HG03520 (cell line): ENCODE results near the gene DMRTA1.
A peak's percentile ranks its signal among the peaks of the same experiment; 100 is the strongest.
"Not testable (repeated sequence)": the region's sequence is repeated elsewhere in the genome, so short reads cannot be mapped to it uniquely, and the experiment has no call there.

ENCODE experiments used
- ATAC-seq: cut with Tn5 transposase; IDR thresholded peaks from one replicate; pipeline ENCODE4 v1.9.1; 2021; ENCODE audit warnings: mild to moderate bottlenecking, moderate library complexity; ENCODE audit not compliant: unreplicated experiment

DMRTA1 gene, protein sequence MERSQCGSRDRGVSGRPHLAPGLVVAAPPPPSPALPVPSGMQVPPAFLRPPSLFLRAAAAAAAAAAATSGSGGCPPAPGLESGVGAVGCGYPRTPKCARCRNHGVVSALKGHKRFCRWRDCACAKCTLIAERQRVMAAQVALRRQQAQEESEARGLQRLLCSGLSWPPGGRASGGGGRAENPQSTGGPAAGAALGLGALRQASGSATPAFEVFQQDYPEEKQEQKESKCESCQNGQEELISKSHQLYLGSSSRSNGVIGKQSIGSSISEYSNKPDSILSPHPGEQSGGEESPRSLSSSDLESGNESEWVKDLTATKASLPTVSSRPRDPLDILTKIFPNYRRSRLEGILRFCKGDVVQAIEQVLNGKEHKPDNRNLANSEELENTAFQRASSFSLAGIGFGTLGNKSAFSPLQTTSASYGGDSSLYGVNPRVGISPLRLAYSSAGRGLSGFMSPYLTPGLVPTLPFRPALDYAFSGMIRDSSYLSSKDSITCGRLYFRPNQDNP

DNA sequence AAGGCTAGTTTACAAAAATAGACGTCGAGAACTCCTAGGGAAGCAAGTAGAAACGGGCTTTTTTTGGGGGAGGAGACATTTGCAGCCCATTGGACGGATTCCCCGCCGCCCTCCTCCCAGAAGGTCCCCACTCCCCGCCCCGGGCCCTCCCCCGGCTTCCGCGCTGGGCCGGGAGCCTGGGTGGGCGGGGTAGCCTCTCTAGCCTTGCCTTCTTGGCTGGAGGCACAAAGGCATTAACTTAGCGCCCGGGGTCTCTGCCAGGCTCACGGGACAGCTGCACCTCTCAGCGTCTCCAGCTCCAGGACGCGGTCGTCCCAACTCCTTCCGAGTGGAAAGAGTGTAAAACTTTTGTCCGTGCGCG, at the start of gene DMRTA1:
DMRTA1 (plus strand) TSS at position 236 of the 361 bp plus-strand sequence. CDS start 242 bp downstream, outside the sequence.
- peak; percentile 23 for ATAC-seq

DNA sequence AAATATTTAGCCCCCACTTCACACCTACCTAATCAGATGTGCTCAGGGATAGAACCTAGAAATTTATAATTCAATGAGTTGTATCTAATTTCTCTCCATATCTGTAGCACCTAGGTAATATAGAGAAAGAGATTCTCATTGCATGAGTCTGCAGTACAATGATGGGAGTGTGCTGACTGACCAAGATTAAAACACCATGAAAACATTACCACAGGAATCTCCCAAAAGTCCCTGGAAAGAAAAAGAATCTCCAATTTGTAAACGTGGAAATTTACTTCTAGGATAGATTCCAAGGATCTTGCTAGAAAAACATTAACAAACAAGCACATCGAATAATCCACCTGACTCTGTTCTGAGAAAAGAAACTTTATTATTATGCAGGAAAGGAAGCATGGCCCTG, 45.0 kb upstream of the DMRTA1 start:
- ATAC-seq, result no peak

DNA sequence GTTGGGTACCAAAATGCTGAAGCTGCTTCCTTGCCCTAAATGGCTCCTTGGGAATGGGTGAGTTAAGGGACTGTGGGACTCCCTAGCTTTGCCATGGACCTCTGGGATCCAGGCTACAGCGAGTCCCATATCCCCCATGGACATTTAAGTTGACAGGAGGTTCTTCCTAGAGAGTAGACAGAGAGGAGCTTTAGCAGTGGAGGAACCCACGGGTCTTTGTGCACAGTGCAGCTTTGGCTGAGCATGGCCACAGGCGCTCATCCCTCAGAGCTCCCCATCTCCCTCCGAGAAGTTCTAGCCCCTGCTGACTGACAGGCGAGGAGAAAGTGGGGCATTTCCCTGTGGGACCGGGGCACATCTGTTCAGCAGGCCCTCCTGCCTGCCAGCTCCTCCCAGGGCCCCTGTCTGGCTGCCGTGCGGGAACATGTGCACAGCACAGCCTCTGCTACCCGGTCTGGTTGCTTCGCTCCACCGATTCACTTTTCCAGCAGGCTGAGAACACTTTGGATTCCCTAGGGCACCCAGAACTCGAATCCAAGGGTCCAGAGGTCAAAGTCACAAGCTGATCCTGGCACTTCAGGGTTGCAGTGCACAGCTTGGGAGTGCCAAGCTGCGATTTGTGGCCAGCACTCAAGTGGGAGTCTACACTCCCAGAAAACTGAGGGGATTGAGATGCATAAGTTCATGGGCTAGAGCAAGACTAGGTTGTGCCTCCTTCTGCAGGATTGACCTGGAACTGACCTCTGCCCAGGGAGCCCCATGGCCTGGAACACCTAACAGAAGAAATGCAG, 40.6 kb upstream of the DMRTA1 start:
- ATAC-seq, result no peak

DNA sequence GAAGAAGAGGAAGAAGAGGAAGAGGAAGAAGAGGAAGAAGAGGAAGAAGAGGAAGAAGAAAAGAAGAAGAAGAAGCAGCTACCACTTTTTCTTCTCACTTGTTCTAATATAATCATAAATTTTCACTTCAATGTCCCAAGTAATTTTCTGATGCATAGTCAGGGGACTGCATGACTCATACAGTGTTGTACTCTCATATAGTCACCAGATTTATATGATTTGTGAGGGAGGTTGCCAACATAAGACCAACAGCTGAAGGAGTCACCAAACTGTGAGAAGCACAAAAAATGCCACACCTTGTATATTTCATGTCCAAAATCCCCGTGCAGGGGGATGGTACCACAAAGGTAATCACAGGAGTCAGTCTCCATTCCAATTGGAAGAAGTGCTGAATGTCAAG, 32.7 kb upstream of the DMRTA1 start:
- ATAC-seq, result no peak

DNA sequence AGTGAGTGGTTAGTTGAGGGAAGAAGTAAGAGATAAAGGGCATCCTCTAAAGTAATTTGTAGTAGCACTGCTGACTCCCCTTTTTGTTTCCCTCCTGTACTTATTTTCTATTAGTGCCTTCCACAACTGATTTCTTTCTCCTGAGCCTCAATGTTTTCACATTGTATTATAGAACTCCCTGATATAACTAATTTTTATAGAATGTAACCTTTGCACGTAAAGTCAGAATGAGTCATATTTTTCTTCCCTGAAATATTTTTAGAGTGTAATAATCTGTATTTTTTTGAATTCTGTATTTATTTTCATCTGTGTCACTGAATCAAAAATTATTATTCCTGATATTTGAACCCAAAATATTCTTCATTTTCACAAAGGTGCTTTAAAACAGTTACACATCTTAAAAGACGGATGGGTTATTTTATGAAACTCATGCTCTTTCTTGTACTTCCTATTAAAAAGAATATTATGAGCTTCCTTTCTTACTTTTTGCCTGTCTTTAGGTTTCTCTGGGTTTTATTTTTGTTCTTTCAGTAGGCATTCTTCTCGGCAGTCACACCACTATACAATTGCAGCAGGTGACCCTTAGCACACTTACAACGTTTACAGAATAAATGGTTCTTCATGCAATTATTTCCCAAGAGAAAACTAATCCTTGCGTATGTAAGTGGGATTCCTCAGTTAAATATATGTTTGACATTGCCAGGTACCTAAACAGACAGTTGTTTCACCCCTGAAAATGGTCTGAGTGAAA, 30.5 kb upstream of the DMRTA1 start:
- no peak for ATAC-seq

DNA sequence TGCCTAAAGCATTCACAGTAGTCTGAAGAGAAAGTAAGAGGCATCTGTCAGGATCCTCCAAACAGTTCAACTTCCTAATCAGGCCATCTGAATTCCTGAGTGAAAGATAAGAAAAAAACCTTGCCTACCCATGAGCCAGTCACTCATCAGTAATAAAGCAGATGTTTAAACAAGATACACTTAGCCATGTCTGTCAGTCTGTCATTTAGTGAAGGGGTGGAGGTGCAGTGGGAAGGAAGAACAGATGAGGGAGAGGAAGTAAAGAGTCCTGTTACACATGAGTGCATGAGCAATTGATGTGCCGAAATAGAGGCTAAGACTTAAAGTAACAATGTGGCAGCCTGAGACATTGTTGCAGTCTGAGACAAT, 29.9 kb upstream of the DMRTA1 start:
- no peak for ATAC-seq

DNA sequence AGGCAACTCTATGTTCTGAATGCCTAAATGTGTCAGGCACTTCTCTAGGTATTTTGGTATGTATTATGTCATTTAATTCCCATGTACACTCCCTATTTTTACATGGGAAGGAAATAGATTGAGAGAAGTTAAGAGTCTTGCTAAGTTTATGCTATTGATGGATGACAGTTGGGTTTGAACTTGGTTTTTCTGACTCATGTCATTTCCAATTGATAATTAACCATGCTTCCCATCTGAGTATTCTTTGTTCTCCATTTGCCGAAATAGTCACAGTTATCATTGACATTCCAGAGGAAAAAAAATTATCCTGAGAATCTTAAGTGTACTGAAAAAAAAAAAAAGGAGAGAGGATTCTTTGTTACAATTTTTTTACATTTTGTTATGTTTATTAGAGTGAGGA, 23.1 kb upstream of the DMRTA1 start:
- no peak for ATAC-seq

DNA sequence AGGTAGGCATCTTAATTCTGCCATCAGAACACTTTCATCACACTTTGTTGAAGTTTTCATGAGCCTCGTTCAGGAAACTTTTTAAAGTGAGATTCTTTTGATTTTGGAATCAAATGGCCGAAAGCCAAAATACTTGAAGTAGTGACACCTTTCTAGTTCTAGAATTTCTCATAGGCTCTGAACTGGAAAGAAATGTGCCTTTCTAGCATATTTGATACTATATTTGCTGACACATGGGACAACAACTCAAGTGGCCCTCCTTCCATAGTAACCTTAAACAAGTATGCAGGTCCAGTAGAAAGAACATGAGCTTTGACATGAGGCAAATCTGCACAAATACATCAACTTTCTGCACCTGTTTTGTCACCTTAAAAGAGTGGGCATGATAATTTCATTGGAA, 22.0 kb upstream of the DMRTA1 start:
- ATAC-seq, result no peak

DNA sequence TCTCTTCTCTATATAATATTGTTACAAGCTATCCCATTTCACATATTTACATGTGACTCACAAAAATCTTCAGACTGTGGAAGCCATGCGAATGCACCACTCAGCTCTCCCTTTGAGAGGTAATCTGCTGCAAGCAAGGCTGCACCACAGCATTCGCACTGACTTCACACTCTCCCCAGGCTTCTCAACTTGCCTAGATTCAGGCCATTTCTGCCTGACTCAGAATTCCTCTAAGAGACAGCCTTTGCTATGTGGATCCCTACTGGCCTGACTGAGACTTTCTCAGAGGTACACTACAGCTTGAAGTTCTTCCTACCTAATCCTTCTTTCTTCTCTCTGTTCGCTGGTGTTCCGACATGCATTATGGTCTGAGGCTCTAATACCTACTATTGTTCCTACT, 21.1 kb upstream of the DMRTA1 start:
- no peak for ATAC-seq

DNA sequence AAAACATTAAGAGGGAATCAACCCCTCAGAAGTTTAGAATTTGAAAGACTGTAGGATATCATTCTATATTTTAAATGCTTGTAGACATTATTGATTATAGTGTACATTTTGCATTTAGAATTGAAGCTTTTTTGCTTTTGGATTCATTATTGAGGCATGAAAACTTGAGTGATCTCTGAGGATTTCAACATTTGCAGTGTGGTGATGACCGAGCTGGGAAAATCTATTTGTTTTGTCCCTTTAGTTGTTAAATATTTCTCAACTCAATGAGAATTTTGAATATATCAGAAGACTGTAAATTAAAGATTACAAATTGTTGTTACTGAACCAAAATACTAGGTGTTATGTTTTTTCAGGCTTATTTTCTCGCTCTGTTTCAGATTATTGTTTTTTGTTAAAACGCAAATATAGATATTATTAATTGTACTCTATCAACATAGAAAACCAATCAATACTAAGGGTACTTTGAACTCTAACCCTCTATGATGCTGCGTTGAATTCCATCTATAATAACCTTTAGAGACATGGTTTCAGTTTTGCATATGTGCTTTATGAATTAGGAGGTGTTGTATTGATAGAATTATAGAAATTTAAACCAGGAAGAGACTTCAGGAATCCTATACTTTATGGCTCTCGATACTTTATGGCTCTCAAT, 19.3 kb upstream of the DMRTA1 start:
- no peak for ATAC-seq

DNA sequence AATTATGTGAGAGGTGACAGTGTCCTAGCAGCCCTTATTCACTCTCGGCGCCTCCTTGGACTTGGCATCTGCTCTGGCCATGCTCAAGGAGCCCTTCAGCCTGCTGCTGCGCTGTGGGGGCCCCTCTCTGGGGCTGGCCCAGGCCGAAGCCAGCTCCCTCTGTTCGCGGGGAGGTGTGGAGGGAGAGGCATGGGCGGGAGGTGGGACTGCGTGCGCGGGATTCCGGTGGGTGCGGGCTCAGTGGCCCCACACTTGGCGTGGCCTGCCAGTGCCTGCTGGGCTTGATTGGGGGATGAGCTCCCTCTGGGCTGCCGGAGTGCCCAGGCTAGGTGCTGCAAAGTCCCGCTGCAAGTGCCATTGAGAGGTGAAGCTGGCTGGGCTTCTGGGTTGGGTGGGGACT, 12.9 kb upstream of the DMRTA1 start:
- no peak for ATAC-seq

DNA sequence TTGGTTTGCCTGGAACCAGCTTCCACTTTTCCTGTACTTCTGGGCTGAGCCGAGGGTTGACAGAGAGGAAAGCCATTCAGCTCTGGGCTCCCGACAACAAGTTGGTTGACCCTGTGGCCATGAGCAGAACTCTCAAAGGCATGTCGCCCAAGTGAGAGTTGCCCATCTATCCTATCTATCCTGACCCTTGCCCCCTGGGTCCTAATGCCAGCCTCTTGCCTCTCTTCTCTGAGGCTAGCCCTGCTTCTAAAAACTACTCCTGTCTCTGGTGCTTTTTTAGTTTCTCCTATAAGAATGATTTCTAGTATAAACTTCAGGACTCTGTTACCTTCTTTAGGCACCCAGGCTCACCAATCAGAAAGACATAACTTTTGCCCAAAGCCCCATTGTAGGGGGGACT, 11.4 kb upstream of the DMRTA1 start:
- ATAC-seq, result not testable (repeated sequence)

DNA sequence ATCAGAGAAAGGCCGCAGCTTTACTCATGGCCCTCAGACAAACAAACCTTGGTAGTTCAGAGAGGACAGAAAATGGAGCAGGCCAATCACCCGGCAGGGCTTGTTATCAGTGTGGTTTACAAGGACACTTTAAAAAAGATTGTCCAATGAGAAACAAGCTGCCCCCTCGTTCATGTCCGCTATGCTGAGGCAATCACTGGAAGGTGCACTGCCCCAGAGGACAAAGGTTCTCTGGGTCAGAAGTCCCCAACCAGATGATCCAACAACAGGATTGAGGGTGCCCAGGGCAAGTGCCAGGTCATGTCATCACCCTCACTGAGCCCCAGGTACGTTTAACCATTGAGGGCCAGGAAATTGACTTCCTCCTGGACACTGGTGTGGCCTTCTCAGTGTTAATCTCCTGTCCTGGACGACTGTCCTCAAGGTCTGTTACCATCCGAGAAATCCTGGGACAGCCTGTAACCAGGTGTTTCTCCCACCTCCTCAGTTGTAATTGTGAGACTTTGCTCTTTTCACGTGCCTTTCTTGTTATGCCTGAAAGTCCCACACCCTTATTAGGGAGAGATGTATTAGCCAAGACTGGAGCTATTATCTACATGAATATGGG, 9.1 kb upstream of the DMRTA1 start:
- ATAC-seq, result not testable (repeated sequence)

DNA sequence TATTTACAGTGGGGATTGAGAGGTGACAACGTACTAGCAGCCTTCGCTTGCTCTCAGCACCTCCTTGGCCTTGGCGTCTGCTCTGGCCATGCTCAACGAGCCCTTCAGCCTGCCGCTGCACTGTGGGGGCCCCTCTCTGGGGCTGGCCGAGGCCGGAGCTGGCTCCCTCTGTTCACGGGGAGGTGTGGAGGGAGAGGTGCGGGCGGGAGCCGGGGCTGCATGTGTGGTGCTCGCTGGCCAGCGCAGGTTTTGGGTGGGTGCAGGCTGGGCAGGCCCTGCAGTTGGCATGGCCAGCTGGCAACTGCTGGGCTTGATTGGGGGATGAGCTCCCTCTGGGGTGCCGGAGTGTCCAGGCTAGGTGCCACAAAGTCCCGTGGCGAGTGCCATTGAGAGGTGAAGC, 5.8 kb upstream of the DMRTA1 start:
- no peak for ATAC-seq

DNA sequence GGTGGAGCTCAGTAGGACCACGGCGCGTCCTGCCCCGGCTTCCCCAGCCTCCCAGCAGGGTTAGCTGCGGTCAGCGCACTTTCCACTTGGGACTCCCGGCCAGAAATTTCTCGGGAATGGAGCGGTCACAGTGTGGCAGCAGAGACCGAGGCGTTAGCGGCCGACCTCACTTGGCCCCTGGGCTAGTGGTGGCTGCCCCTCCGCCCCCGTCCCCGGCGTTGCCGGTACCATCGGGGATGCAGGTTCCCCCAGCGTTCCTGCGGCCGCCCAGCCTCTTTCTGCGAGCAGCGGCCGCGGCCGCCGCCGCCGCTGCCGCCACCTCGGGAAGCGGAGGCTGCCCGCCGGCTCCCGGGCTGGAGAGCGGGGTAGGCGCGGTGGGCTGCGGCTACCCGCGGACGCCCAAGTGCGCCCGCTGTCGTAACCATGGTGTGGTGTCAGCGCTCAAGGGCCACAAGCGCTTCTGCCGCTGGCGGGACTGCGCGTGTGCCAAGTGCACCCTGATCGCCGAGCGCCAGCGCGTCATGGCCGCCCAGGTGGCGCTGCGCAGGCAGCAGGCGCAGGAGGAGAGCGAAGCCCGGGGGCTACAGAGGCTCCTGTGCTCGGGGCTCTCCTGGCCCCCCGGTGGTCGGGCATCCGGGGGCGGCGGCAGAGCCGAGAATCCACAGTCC, 460 bp downstream of the DMRTA1 start:
- ATAC-seq, result peak; percentile 71

DNA sequence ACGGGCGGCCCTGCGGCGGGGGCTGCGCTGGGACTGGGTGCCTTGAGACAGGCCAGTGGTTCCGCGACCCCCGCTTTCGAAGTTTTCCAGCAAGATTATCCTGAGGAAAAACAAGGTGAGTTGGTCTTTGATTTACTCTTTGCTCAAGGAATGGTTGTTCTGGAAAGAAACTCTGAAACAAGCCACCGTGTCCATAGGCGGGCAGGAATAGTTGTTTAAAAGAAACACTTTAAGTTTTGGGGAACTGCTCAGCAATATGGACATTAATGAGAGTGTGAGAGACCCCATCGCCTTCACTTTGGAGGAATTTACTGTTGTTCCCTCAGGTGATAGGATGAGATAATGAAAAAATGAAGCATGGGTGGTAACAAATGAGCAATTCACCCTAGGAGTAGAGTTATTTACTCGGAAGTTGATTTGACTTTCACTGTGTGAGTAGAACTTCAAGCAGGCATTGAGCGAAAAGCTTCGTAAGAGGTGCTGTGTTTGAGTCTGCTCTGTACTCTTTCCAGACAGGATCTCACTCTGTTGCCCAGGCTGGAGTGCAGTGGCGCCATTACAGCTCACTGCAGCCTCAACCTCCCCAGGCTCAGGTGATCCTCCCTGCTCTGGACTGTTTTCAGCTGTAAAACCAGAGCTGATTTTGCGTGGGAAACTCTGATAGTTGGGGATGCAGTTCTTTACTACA, 1.1 kb downstream of the DMRTA1 start:
- ATAC-seq, result no peak

DNA sequence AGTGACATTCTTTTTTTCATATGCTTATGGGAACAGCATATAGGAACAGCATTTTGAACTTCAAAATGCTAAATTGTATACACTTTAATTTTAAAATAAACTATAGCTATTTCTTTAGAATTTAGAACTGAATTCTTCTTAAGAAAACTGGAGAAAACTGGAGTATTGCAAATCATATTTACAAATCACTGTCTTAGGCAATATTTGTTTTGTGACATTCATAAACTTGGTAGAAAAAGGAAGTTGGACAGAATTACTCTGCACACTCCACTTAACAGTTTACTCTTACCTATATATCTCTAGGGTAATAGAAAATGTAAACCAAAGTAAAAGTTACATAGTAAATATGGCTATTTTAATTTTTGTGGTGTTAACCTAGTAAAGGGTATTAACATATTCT, 3.1 kb downstream of the DMRTA1 start:
- no peak for ATAC-seq

DNA sequence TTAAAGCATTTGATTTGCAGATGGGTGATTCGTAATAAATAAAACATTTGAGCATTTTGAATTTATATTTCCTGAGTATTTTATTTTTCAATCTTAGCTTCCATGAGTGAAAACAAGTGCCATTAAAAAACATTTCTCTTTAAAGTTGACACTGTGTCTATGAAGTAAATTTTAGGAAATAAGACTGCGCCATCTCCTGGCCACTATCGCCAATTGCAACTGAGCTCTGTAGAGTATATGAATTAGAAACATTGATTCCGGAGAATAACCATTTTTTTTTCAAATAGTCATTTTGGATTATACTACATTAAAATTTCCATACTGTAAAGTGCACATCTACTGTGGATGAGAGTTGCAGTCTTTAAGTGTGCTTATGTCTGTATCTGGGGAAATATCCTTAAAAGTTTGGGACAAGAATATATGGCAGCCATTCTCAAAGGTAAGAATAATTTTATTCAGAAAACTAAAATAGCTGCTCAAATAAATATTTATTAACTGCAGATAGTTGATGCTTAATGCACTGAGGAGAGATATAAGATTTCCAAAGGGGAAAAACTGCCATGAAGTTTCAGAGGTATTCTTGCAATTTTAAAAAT, 5.9 kb downstream of the DMRTA1 start:
- peak; percentile 75 for ATAC-seq

DNA sequence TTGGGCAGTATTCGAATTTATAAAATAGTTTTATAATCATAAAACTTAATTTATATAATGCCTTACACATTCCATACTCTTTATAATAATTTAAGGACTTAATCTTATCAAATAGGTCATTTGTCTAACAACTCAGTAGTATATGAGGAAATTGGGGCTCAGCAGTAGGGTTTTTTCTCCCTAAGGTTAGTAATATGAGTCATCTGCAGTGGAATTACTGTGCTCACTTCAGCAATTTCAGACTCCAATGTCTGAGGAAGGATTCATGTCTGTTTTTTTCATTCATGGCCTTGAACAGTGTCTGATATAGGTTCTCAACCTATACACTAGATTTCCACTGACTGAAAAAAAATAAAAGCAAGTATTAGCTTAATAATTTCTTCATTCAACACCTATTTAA, 7.4 kb downstream of the DMRTA1 start:
- ATAC-seq, result no peak
